GM18870 (cell line): Measurements from ENCODE around the gene ROBO2.

ENCODE experiments used
- ATAC-seq: cut with Tn5 transposase; IDR thresholded peaks from one replicate; pipeline ENCODE4 v1.9.1; 2021; ENCODE audit warnings: moderate library complexity; ENCODE audit not compliant: unreplicated experiment

ROBO2 gene

DNA sequence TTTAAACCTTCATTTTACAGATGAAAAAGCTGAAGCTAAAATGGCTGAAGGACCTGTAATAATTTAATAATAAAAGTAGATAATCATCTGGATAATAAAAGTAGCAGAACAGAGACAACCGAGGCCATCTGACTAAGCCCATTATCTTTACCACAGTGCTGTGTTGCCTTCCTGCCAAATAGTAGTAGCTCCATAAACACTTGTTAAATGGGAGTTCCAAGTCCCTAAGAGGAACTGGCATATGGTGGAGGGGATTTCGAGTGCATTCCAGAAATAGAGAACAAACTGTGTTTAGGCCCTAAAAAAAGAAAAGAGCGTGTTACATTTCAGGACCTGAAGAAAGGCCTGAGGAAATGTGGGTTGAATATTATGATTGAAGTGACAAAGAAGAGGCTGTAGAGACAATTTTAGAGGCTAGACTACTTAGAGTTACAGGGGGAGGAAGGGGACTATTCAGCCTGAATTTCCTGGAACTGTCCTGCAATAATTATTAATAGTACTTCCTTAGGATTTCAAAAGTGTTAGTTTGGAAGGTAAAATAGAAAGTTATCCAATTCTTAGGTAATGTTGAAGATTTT is 424.3 kb downstream of the ROBO2 start:
- ATAC-seq: no peak

DNA sequence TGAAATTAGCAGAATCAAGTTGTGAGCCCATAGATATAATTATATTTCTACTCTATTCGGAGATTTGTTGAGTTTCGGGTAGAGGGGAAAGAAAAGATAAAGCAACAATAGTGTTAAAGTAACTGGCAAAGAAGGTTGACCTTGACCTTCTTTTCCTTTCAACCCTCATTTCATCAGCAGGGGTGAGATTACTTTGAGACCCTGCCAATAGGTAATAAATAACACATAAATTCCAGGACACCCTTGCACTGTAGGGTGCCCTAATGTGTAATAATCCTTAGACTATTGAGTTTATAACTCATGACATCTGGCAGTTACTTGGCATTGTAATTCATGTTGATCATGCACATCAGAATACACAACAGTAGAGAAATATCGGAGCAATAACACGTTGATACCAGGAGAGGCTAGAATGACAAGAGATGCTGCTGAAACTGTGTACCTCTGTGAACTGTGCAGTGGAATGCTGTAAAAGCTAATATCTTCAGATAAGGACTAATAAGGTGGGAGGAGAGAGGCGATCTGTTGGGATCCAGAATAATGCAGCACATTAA is 426.7 kb downstream of the ROBO2 start:
- no peak for ATAC-seq

DNA sequence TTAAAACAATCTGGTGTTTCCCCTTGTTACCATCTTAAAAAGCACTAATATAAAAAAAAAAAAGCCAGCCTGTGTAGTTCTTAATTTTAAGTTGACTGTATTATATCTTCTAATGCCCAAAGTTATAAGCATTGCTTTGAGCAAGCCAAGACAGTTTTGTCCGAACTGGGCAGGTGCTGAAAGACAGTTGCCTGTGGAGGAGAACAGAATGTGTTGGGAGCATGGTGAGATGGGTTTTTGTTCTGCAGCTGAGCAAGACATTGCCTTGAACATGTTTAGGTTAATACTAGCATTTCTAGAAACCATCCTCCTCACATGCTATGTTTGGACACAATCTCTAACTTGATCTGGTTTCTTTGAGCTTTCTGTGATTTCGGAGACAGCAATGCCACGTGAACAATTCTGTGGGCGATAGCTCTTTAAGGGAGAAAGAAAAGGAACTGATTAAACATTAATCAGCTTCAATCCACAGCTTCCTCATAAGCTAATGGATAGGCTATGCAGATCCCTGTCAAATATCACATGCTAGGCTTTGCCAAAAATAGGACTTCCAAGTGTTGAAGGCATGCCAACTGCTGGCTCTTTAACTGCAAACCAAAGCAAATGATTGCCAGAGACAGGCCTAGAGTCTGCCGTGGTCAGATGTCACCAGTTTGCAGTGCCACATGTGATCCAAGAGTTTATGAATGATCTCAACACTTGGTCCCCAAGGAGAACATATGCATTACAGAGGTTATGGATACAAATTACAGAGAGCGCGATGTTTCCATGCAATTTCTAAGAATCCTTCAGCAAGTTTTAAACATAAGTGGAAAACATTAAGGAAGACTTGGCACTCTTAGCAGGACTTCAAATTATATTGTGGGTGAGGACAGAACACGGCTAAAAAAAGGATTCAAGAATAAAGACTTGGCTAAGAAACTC is 428.1 kb downstream of the ROBO2 start:
- no peak for ATAC-seq

DNA sequence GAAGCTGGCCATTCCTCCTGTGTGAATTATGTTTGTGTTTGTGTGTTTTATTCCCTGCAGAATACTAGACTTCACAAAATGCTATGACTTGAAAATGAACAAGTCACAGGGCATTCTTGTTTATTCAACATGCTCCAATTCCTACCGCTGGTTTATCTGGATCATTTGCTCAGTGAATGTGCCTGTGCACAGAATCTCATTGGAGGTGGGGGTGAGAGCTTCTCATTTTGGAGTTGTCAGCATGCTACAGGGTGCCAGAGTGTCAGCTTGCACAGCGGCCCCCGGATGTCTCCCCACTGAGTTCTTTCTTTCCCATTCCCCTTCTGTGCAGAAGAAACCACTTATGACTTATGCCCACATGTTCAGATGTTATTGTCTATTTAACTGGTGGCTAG is 428.7 kb downstream of the ROBO2 start:
- ATAC-seq: no peak

DNA sequence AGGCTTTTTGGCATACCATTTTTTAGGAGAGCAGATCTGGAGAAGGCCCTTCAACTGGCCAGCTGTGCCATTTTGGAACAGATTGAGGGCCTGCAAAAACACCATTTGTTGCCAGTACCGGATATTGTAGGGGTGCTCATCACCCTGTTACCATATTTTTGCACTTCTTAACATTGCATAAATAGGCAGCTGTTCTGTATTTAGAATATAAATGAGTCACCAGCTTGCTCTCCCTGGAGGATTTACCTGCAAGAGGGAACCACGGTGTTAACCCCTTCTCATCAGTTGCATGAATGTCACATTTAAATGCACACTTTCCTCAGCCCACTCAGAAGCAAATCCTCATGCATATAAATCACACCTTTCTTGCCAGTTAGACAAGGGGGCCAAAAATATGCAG is 435.6 kb downstream of the ROBO2 start:
- ATAC-seq: no peak

DNA sequence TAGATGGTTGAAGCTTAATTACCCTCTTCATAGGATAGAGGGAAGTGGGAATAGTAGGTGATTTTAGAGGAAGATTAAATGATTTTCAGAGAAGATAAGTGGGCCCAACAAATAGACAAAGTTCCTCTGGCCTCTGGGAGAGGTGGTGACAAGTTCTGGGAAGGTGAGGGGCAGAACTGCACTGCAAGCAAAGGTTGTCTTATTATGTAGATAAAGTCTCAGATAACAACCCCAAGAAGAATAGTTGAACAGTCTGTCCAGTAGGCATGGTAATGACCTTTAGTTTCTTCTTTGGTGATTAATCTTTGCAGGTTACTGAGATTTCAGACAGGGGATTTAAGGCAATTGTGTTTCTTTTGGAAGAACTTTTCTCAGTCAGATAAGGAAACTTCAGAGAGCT is 439.1 kb downstream of the ROBO2 start:
- ATAC-seq: no peak

DNA sequence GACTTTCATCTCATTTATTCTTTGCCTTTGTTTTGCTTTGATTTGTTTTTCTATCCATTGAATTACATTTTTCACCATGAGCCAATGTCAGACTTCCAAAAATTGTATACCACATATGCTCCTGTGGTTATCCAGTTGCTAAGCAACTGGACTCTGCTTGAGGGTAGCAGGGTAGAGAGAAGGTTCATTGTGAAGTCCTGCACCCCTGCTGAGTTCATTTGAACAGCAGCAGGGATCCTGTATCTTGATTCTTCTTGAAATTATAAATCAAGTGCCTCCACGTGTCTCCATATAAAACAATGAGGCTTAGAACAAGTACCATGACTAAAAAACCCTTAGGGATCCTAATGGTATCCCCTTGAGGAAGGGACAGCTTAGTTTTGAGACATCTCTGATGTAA is 449.3 kb downstream of the ROBO2 start:
- no peak for ATAC-seq

DNA sequence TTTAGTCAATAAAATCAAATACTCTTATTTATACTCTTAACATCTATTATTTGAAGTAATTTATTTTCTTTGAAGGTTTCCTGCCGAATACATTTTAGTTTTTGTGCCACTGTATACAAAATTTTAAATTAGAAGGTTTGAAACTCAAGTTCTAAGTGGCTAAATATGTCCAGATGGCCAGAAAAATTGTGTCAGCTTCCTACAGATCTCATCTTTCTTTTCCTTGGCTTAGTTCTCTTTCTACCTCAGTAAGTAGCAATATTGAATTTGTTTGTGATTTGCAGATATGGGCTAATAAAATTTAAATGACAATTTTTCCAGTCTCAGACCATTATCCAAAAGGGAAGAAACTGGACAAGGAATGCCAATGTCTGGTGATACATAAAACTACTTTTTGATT is 452.1 kb downstream of the ROBO2 start:
- ATAC-seq: no peak

DNA sequence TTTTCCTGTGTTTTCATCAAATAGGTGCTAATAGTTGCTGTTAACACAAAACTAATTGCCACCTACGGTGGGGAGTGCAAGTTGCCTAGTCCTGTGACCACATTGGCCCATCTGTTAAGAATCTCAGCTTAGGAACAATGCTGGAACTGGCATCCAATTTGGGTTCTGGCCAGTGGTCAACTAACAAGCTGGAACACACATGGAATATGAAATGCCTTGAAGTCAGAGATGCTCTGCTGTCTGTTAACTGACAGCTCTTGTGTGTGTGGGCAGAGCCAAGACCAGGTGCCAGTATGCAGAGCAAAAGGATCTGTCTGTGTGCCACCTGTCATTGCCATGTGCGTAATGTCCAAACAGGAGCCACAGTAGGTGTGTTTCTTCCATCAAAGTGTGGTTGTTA is 460.8 kb downstream of the ROBO2 start:
- ATAC-seq: no peak

DNA sequence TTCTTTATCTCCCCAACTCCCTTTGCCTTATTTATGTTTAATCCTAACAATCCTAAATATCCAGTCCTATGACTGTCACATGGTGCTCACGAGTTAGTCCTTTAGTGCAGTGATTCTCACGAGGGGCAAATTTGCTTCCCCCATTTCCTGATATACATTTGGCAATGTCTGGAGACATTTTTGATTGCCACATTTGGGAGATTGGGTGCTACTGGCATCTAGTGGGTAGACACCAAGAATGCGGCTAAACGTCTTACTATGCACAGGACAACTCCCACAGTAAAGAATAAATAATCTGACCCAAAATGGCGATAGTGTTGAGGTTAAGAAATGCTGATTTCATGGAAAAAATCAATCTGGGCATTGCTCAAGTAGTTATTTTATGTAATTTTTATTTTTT is 466.5 kb downstream of the ROBO2 start:
- no peak for ATAC-seq

DNA sequence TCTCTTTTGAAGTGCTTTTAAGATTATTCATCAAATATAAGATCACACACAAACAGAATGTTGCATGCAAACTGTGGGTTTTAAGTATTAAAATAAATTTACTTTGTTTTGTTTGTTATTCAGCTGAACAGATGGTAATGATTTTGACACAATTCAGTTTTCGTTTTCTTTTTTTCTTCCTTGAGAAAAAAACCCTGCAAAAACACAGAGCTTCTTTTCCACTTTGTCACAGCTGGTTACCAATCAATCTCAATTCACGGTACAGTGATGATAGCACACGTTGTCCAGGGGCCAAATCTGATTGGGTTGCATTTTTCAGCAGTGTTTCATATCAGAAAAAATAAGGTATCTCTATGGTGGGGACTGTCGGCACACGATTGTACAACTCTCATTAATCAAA is 473.6 kb downstream of the ROBO2 start:
- no peak for ATAC-seq

DNA sequence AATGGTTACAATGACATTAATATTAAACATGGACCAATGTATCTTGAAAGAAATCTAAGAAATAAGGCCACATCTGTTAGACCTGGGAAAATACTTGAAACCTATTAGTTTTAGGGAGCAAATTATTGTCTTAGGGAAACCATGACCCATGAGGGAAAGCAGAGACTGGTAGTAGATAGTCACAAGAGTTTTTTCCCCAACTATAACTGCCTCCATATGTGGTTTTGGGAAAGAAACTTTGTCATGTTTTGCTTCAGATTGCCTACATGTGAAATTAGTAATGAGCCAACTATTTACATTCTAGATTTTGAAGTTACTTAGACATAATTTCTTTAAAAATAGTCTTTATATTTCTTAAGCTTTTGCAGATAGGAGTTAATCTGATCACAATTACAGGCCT is 474.9 kb downstream of the ROBO2 start:
- no peak for ATAC-seq

DNA sequence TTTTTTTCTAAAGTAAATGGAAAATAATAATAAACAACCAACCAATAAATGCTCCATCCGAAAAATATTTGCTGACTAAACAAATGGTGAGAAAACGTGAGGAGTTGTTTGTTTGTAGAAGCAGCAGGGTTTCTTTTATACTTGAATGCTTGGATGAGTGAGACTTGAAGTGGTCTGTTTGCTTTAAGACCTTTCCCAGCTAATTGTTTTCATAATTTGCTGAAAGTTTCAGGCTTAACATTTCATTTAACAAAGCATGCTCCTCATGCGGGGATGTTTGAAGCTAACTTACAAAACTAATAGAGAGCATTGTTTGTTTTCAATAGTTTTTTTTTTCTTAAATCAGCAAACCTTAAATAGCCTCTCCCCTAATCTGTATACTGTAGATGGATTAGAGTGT is 484.6 kb downstream of the ROBO2 start:
- ATAC-seq: no peak

DNA sequence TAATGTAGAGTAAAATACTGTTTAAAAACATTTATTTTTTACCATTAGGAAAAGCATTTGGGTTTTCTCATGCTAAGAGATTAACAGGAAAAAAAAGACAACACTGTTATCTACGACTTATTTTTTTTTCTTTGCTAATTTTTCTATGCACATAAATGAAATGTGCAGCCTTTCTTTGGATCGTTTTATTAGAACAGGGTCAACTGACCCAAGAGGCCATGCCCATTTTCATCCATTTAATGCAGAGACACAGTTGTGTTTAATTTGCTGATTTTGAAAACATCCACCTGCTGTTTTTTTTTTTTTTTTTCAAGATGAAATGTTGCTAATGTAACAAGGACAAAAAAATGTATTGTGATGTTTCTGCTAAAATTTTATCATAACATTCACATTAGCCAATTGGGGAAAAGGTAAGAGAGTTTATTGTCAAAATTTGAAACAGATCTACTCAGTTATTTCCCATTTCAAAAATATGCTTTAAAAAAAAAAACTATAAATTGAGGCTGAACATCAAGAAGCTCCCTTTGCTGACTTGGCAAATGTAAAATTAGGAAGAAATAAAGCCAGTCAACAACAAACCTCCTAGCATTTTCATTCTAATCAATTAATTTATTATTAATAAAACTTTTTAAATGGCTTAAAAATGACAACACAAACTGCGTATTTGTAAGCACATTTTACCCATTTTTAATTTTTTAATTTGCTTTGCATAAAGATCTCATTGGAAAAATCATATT is 485.2 kb downstream of the ROBO2 start:
- no peak for ATAC-seq

DNA sequence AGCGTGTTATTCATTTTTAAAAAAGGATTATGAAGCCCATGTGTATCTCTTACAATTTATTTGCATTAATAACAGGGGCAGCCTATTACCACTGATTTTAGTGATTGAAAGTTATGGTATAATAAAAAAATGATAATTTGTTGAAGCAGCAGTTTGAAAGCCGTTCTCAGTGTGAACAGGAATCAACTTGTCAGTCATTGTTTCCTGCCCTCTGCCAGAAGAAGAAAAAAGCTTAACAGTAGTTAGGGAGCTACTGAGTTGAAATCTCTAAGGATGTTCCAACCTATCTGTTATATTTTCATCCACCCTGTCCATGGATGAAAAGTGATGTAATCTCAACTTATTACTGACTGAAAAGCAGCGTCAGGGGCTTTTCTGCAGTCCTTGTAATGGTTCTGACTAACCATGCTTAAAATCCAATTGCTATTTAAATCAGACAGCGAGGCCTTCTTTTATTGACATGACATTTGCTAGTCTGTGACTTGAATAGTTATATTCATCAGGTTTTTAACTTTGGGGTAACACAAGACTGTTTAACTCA is 486.7 kb downstream of the ROBO2 start:
- no peak for ATAC-seq

DNA sequence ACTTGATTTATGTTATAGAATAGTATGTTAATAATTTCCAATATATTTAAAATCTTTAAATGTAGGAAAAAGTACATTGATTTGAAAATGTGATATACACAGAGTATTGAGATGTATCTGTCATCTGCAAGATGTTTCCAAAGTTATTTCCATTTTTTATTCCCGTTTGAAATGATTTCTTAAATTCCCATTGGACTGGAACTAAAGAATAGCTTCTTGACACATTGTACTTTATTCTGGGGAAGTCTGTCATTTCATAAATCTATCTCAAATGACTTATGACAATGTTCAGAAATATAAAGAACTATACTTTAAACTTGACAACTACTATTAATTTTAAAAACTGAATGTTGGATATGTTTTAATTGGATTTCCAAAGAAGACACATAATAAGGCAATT is 489.6 kb downstream of the ROBO2 start:
- ATAC-seq: no peak

DNA sequence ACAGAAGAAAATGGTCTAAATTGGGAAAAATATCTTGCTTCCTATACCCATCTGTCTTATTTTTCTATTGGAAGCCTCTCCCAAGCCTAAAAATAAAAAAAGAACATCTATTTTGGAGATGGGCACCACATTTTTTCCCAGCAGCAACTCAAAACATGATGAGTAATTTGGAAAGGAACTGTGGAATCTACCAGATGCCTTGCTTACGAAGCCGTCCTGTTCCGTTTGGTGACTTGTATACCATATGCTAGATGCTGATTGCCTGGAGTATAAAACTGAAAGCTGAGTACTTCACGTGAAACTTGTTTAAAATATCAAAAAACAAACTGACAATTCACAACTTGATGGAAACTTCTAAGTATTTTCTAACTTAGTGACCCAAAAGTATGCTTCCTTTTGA is 491.0 kb downstream of the ROBO2 start:
- ATAC-seq: no peak

DNA sequence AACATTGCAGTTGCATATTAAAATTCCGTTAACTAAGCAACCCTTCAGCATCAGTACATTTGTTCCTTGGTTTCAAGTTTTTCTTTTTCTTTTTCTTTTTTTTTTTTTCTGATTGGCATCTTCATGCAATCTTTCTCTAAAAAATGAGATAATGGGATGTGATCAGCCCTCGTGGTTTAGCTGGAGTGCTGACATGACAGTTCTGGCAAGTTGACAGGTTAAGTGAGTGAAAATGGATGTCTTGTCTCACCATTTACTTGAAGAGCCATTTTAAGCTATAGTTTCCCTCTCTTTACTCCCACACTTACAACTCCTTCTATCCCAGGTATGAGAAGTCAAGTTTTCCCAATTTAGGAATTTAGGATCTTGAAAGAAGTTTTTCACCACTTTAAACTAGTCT is 495.2 kb downstream of the ROBO2 start:
- ATAC-seq: no peak

DNA sequence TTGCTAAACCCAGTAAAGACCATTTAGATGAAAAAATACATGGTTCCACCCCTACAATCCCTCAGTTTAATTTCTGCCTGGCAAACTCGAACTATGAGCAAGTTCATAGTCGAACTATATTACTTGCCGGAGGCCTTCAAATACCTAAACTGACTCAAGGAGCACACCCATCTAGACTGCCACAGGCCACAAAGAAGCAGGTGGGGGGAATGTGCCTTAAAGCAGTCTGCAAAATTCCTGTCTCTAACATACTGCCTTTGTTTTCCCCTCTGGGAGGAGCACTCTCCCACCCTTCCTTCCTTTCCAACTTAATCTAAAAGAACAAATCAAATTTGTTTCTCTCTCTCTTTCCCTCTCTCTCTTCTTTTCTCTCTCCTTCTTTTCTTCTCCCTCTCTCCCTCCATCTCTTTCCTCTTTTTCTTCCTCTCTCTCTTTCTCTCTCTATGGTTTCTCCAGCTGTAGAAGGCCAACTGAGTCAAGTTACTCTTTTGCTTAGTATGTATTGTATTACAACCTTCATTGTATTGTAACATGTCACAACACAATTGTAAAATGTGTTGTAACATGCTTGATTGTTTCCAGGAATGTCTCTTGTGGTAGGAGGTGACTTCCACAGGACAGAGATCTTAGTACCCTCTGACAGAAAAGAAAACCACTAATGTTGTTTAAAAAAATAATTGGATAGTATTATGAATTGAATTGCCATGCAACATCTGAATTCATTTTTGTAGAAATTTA is 496.3 kb downstream of the ROBO2 start:
- no peak for ATAC-seq

DNA sequence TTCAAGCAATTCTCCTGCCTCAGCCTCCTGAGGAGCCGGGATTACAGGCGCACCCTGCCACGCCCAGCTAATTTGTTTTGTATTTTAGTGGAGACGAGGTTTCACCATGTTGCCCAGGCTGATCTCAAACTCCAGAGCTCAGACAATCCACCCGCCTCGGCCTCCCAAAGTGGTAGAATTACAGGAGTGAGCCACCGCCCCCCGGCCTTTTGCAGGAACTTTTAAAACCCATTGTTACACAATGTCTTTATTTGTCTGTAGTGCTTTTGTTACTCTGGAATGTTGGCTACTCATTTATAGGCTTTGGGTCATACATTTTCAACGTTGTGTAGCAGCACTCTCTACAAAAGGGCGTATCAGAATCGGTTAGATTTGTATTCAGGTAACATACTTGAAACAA is 499.1 kb downstream of the ROBO2 start:
- no peak for ATAC-seq

DNA sequence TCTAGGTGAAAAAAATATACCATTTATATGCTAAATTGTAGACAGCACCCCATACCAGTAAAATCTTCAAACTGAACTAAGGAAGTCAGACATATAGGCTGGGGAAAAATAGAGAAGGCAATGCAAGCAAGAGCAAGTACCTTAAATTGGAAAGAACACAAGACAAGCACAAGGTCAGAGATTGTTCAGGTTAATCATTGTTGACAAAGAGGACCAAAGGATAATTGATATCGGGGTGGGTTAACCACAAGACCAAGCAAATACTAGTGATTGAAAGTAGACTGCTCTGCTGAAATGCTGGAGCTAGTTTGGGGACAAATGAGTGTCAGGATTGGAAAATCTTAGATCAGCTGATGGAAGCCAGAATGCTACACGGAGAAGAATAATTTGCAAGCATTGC is 499.8 kb downstream of the ROBO2 start:
- ATAC-seq: no peak
